Nephron progenitor cell (in vitro differentiated cells): ENCODE measurements around the gene NEDD1.

Source experiments
- DNase-seq: peaks from one replicate; pipeline ENCODE4 v3.0.0; 2021
- H3K27ac Mint-ChIP-seq: 2 replicates; pipeline ENCODE4 v1.8.0; 2021; ENCODE audit warnings: mild to moderate bottlenecking, moderate library complexity, mixed read lengths
- H3K27me3 Mint-ChIP-seq: 2 replicates; pipeline ENCODE4 v1.8.0; 2021; ENCODE audit warnings: mild to moderate bottlenecking, low read depth, mixed read lengths; ENCODE audit not compliant: poor library complexity
- H3K36me3 Mint-ChIP-seq: 2 replicates; pipeline ENCODE4 v1.8.0; 2021; ENCODE audit warnings: low read depth, mixed read lengths
- H3K4me1 Mint-ChIP-seq: 2 replicates; pipeline ENCODE4 v1.8.0; 2021; ENCODE audit warnings: mixed read lengths
- H3K4me3 Mint-ChIP-seq: 2 replicates; pipeline ENCODE4 v1.8.0; 2021; ENCODE audit warnings: mild to moderate bottlenecking, moderate library complexity, mixed read lengths
- H3K9me3 Mint-ChIP-seq: 2 replicates; pipeline ENCODE4 v1.8.0; 2021; ENCODE audit warnings: mild to moderate bottlenecking, moderate library complexity, mixed read lengths
- TF ChIP-seq, protein P1 (sequence below): fragments of 200-600 bp; sonication (generic); IDR thresholded peaks from 2 replicates; pipeline ENCODE4 v1.5.0; 2021; ENCODE audit warnings: antibody characterized with exemption

Gene NEDD1

GRCh38 chr12:96889273-96889933, 17.7 kb upstream of the NEDD1 start:
- no peak for DNase-seq
- peaks cover 16% of the 10 kb centered on the region for H3K9me3 Mint-ChIP-seq
- H3K4me3 Mint-ChIP-seq, result no peak overlapping the region
- H3K27ac Mint-ChIP-seq, result no peak overlapping the region
- H3K27me3 Mint-ChIP-seq, result no peaks in the 10 kb centered on the region
- no peaks in the 10 kb centered on the region for H3K4me1 Mint-ChIP-seq
- TF ChIP-seq, protein P1, sequence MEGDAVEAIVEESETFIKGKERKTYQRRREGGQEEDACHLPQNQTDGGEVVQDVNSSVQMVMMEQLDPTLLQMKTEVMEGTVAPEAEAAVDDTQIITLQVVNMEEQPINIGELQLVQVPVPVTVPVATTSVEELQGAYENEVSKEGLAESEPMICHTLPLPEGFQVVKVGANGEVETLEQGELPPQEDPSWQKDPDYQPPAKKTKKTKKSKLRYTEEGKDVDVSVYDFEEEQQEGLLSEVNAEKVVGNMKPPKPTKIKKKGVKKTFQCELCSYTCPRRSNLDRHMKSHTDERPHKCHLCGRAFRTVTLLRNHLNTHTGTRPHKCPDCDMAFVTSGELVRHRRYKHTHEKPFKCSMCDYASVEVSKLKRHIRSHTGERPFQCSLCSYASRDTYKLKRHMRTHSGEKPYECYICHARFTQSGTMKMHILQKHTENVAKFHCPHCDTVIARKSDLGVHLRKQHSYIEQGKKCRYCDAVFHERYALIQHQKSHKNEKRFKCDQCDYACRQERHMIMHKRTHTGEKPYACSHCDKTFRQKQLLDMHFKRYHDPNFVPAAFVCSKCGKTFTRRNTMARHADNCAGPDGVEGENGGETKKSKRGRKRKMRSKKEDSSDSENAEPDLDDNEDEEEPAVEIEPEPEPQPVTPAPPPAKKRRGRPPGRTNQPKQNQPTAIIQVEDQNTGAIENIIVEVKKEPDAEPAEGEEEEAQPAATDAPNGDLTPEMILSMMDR, result no peak
- H3K36me3 Mint-ChIP-seq, result no peaks in the 10 kb centered on the region

- Mint-ChIP-seq H3K27ac (no peak overlapping the region), H3K36me3 (no peaks in the 10 kb centered on the region), H3K27me3 (no peaks in the 10 kb centered on the region), H3K4me1 (no peaks in the 10 kb centered on the region), H3K9me3 (peaks cover 18% of the 10 kb centered on the region), H3K4me3 (no peak overlapping the region)
- TF ChIP-seq, protein P1, result no peak
- no peak for DNase-seq
These were observed 16.7 kb upstream of the NEDD1 start for GRCh38 chr12:96890331-96890730.

DNA sequence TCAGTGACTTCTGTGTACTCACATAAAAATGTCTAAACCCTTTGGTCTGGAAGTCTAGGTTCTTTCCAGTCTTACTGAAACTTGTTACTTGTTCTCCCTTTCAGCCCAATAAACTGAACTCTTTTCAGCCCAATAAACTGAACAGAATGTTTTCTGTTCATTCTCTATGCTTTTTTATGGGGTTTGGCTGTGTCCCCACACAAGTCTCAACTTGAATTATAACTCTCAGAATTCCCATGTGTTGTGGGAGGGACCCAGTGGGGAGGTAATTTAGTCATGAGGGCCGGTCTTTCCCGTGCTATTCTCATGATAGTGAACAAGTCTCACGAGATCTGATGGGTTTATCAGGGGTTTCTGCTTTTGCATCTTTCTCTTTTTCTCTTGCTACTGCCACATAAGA, 15.0 kb upstream of the NEDD1 start:
- H3K9me3 Mint-ChIP-seq, result peaks cover 18% of the 10 kb centered on the region
- TF ChIP-seq, protein P1, result no peak
- H3K4me3 Mint-ChIP-seq, result no peak overlapping the region
- H3K27me3 Mint-ChIP-seq, result no peaks in the 10 kb centered on the region
- H3K36me3 Mint-ChIP-seq, result no peaks in the 10 kb centered on the region
- no peak for DNase-seq
- no peaks in the 10 kb centered on the region for H3K4me1 Mint-ChIP-seq
- peak overlapping the region; percentile 31 for H3K27ac Mint-ChIP-seq

GRCh38 chr12:96897421-96897820, 9.6 kb upstream of the NEDD1 start:
- Mint-ChIP-seq H3K36me3 (no peaks in the 10 kb centered on the region), H3K27ac (no peak overlapping the region), H3K9me3 (peaks cover 15% of the 10 kb centered on the region), H3K27me3 (no peaks in the 10 kb centered on the region), H3K4me1 (no peaks in the 10 kb centered on the region), H3K4me3 (no peak overlapping the region)
- TF ChIP-seq, protein P1, result no peak
- DNase-seq, result no peak

- peaks cover 4% of the 10 kb centered on the region for H3K9me3 Mint-ChIP-seq
- TF ChIP-seq, protein P1, result no peak
- no peak for DNase-seq
- no peaks in the 10 kb centered on the region for H3K27me3 Mint-ChIP-seq
- no peak overlapping the region for H3K27ac Mint-ChIP-seq
- no peak overlapping the region for H3K4me3 Mint-ChIP-seq
- H3K4me1 Mint-ChIP-seq, result peaks cover 3% of the 10 kb centered on the region
- no peaks in the 10 kb centered on the region for H3K36me3 Mint-ChIP-seq
These were observed 5.9 kb upstream of the NEDD1 start for GRCh38 chr12:96901175-96901574.

DNA sequence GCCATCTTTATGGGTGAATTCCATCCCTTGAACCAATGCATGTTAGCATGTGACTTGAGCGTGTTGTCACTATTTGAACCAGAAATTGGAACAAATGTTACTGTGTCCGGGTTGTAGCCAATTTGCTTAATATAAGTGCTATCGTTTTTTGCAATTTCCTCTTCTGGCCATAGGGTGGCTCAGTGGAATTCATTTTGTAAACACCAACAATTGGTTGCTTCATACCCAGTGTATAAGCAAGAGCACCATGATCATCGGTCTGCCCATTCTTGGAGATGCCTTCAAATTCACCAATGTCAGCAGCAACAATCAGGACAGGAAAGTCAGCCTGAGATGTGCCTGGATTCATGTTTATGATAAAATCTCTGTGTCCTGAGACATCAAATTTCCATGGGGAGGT, 5.0 kb upstream of the NEDD1 start:
- Mint-ChIP-seq H3K27me3 (no peaks in the 10 kb centered on the region), H3K4me1 (peaks cover 9% of the 10 kb centered on the region), H3K27ac (no peak overlapping the region), H3K4me3 (no peak overlapping the region), H3K9me3 (peaks cover 4% of the 10 kb centered on the region), H3K36me3 (no peaks in the 10 kb centered on the region)
- TF ChIP-seq, protein P1, result no peak
- no peak for DNase-seq
